ENCODE data around the gene UGT2A3.

UGT2A3 gene

DNA sequence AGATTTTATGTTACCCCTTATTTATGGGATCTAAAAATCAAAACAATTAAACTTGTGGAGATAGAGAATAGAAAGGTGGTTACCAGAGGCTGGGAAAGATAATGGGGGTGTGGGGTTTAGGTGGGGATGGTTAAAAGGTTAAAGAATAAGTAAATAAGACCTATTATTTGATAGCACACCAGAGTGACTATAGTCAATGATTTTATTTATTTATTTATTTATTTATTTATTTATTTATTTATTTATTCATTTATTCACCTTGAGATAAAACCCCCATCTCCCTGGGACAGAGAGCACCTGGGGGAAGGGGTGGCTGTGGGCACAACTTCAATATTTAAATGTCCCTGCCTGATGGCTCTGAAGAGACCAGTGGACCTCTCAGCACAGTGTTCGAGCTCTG lies 66.1 kb downstream of the UGT2A3 start:
- no peaks in the 10 kb centered on the region for H3K9me2 ChIP-seq (replicated peaks; ENCODE audit: control insufficient read depth, low read length)
- H4K20me1 ChIP-seq (ENCODE audit: control insufficient read depth, insufficient read depth, low read depth, low read length): no peaks in the 10 kb centered on the region
- no peak overlapping the region for H3K4me2 ChIP-seq (ENCODE audit: low read length)
- no peaks in the 10 kb centered on the region for H3K4me1 ChIP-seq (ENCODE audit: control insufficient read depth, low read length)
- no peak overlapping the region for H3K4me3 ChIP-seq (ENCODE audit: low read length)
- H3K36me3 ChIP-seq (ENCODE audit: control insufficient read depth, low read length): no peaks in the 10 kb centered on the region
- H3K27ac ChIP-seq (ENCODE audit: low read depth, low read length): no peak overlapping the region
- no peaks in the 10 kb centered on the region for H3K79me2 ChIP-seq (ENCODE audit: control insufficient read depth, low read length)
- TF ChIP-seq, protein P1, sequence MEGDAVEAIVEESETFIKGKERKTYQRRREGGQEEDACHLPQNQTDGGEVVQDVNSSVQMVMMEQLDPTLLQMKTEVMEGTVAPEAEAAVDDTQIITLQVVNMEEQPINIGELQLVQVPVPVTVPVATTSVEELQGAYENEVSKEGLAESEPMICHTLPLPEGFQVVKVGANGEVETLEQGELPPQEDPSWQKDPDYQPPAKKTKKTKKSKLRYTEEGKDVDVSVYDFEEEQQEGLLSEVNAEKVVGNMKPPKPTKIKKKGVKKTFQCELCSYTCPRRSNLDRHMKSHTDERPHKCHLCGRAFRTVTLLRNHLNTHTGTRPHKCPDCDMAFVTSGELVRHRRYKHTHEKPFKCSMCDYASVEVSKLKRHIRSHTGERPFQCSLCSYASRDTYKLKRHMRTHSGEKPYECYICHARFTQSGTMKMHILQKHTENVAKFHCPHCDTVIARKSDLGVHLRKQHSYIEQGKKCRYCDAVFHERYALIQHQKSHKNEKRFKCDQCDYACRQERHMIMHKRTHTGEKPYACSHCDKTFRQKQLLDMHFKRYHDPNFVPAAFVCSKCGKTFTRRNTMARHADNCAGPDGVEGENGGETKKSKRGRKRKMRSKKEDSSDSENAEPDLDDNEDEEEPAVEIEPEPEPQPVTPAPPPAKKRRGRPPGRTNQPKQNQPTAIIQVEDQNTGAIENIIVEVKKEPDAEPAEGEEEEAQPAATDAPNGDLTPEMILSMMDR (IDR thresholded peaks at IDR 0.05; ENCODE audit: low read depth, low read length, poor library complexity, severe bottlenecking): no peak
- no peak for TF ChIP-seq EZH2phosphoT487 (IDR thresholded peaks at IDR 0.05; ENCODE audit: borderline replicate concordance, low read length)
- no peaks in the 10 kb centered on the region for H3F3A ChIP-seq (ENCODE audit: control insufficient read depth, insufficient read depth)
- no peaks in the 10 kb centered on the region for H3K27me3 ChIP-seq (ENCODE audit: control insufficient read depth, low read length)
- H3K9me3 ChIP-seq (ENCODE audit: control insufficient read depth, insufficient read depth, low read length): no peaks in the 10 kb centered on the region

GRCh38 chr4:68883870-68884269 lies 67.7 kb downstream of the UGT2A3 start:
- H3F3A ChIP-seq (ENCODE audit: control insufficient read depth, insufficient read depth): no peaks in the 10 kb centered on the region
- H3K4me2 ChIP-seq (ENCODE audit: low read length): no peak overlapping the region
- no peak overlapping the region for H3K27ac ChIP-seq (ENCODE audit: low read depth, low read length)
- no peaks in the 10 kb centered on the region for H3K79me2 ChIP-seq (ENCODE audit: control insufficient read depth, low read length)
- H3K36me3 ChIP-seq (ENCODE audit: control insufficient read depth, low read length): no peaks in the 10 kb centered on the region
- H3K4me1 ChIP-seq (ENCODE audit: control insufficient read depth, low read length): no peaks in the 10 kb centered on the region
- H3K27me3 ChIP-seq (ENCODE audit: control insufficient read depth, low read length): no peaks in the 10 kb centered on the region
- H3K9me3 ChIP-seq (ENCODE audit: control insufficient read depth, insufficient read depth, low read length): no peaks in the 10 kb centered on the region
- H3K4me3 ChIP-seq (ENCODE audit: low read length): no peak overlapping the region
- H4K20me1 ChIP-seq (ENCODE audit: control insufficient read depth, insufficient read depth, low read depth, low read length): no peaks in the 10 kb centered on the region
- TF ChIP-seq, protein P1 (IDR thresholded peaks at IDR 0.05; ENCODE audit: low read depth, low read length, poor library complexity, severe bottlenecking): no peak
- no peak for TF ChIP-seq EZH2phosphoT487 (IDR thresholded peaks at IDR 0.05; ENCODE audit: borderline replicate concordance, low read length)
- no peaks in the 10 kb centered on the region for H3K9me2 ChIP-seq (replicated peaks; ENCODE audit: control insufficient read depth, low read length)

Data from DOHH2 (cell line).